Activated CD4-positive, alpha-beta T cell treated with anti-CD3 and anti-CD28 coated beads, Interleukin-2, amount 50 U/mL, for 16 hours (primary cell): ENCODE data around the gene ACYP2.
"Not testable (repeated sequence)": the region's sequence is repeated elsewhere in the genome, so short reads cannot be mapped to it uniquely, and the experiment has no call there.

Experiments used
- DNase-seq: peaks from one replicate; pipeline ENCODE4 v3.0.0-alpha.2; 2020

The ACYP2 gene

GRCh38 chr2:54233832-54234649, 118.6 kb downstream of the ACYP2 start:
- no peak for DNase-seq

GRCh38 chr2:54237428-54237827, 122.0 kb downstream of the ACYP2 start:
- no peak for DNase-seq

GRCh38 chr2:54239427-54239826, 124.0 kb downstream of the ACYP2 start:
- no peak for DNase-seq

GRCh38 chr2:54240515-54241469, 125.4 kb downstream of the ACYP2 start:
- no peak for DNase-seq

- DNase-seq = no peak
These were observed 131.7 kb downstream of the ACYP2 start for GRCh38 chr2:54247115-54247514.

- DNase-seq = no peak
These were observed 134.2 kb downstream of the ACYP2 start for GRCh38 chr2:54249629-54250028.

- no peak for DNase-seq
These were observed 138.8 kb downstream of the ACYP2 start for GRCh38 chr2:54254180-54254579.

GRCh38 chr2:54255230-54256090, 140.0 kb downstream of the ACYP2 start:
- no peak for DNase-seq

- DNase-seq = no peak
These were observed 140.8 kb downstream of the ACYP2 start, which contains the start of gene TSPYL6 for GRCh38 chr2:54256091-54256694. Gene TSPYL6 (minus strand): TSS chr2:54256229. CDS start chr2:54256151, 78 bp downstream.

- no peak for DNase-seq
These were observed 142.8 kb downstream of the ACYP2 start for GRCh38 chr2:54258166-54258565.

- DNase-seq = no peak
These were observed 144.2 kb downstream of the ACYP2 start for GRCh38 chr2:54259413-54260240.

- DNase-seq = no peak
These were observed 144.8 kb downstream of the ACYP2 start for GRCh38 chr2:54260241-54260595.

GRCh38 chr2:54261537-54261936, 146.1 kb downstream of the ACYP2 start:
- DNase-seq = no peak

- DNase-seq = no peak
These were observed 146.8 kb downstream of the ACYP2 start for GRCh38 chr2:54262015-54262765.

GRCh38 chr2:54265081-54265480, 149.7 kb downstream of the ACYP2 start:
- DNase-seq = not testable (repeated sequence)

- DNase-seq = no peak
These were observed 152.2 kb downstream of the ACYP2 start for GRCh38 chr2:54267577-54267976.

- DNase-seq = no peak
These were observed 155.8 kb downstream of the ACYP2 start for GRCh38 chr2:54271189-54271588.

GRCh38 chr2:54271843-54272627, 156.6 kb downstream of the ACYP2 start:
- DNase-seq = no peak

GRCh38 chr2:54274781-54275242, 159.4 kb downstream of the ACYP2 start:
- peak; percentile 8 for DNase-seq

- no peak for DNase-seq
These were observed 160.1 kb downstream of the ACYP2 start for GRCh38 chr2:54275541-54275940.
